GM21447 (cell line): ENCODE results near the gene PSD4.

Experiments
- ATAC-seq: cut with Tn5 transposase; IDR thresholded peaks from one replicate; pipeline ENCODE4 v1.9.1; 2021; ENCODE audit not compliant: unreplicated experiment

The PSD4 gene

GRCh38 chr2:113183264-113183663, 9.5 kb downstream of the PSD4 start:
- no peak for ATAC-seq

GRCh38 chr2:113183703-113184102, 9.9 kb downstream of the PSD4 start:
- ATAC-seq, result no peak

GRCh38 chr2:113184531-113185230, 10.9 kb downstream of the PSD4 start:
- ATAC-seq, result no peak

- ATAC-seq, result no peak
Measured at GRCh38 chr2:113185664-113186432, 12.1 kb downstream of the PSD4 start.

- ATAC-seq, result no peak
Measured at GRCh38 chr2:113186433-113186796, 12.6 kb downstream of the PSD4 start.

- ATAC-seq, result no peak
Measured at GRCh38 chr2:113187771-113188170, 14.0 kb downstream of the PSD4 start.

GRCh38 chr2:113190871-113191270, 17.1 kb downstream of the PSD4 start:
- ATAC-seq, result no peak

- ATAC-seq, result no peak
Measured at GRCh38 chr2:113192459-113193100, 18.8 kb downstream of the PSD4 start.

- ATAC-seq, result no peak
Measured at GRCh38 chr2:113195923-113196501, 22.2 kb downstream of the PSD4 start.

GRCh38 chr2:113196839-113197238, 23.1 kb downstream of the PSD4 start:
- no peak for ATAC-seq

GRCh38 chr2:113197347-113198047, 23.7 kb downstream of the PSD4 start:
- ATAC-seq, result no peak

GRCh38 chr2:113198048-113198789, 24.4 kb downstream of the PSD4 start:
- no peak for ATAC-seq

GRCh38 chr2:113198790-113199612, 25.2 kb downstream of the PSD4 start:
- ATAC-seq, result peak; percentile 60

- no peak for ATAC-seq
Measured at GRCh38 chr2:113200236-113200635, 26.5 kb downstream of the PSD4 start.

- ATAC-seq, result no peak
Measured at GRCh38 chr2:113200736-113201490, 27.1 kb downstream of the PSD4 start.

- no peak for ATAC-seq
Measured at GRCh38 chr2:113201496-113202304, 27.9 kb downstream of the PSD4 start.

GRCh38 chr2:113202305-113203216, 28.8 kb downstream of the PSD4 start:
- ATAC-seq, result no peak
